Ishikawa (cell line): Measurements from ENCODE around the gene IZUMO1.

Experiments used
- RAD21 ChIP-seq: IDR thresholded peaks from 2 replicates; pipeline ENCODE4 v1.6.1; 2012; ENCODE audit warnings: low read depth
- REST ChIP-seq: IDR thresholded peaks from 2 replicates; pipeline ENCODE4 v1.6.1; 2012; ENCODE audit warnings: low read depth, mild to moderate bottlenecking
- TAF1 ChIP-seq: IDR thresholded peaks from 2 replicates; pipeline ENCODE4 v1.6.1; 2012; ENCODE audit warnings: low read depth, mild to moderate bottlenecking
- YY1 ChIP-seq: IDR thresholded peaks from 2 replicates; pipeline ENCODE4 v1.6.1; 2012; ENCODE audit warnings: low read depth

- TF ChIP-seq TAF1 (no peak), REST (no peak), RAD21 (no peak), YY1 (no peak)
Observed at GRCh38 chr19:48777139-48777538, 30.4 kb upstream of the IZUMO1 start.
